ENCODE results near the gene ARMH2.

ARMH2 gene

GRCh38 chr6:24798740-24799540 is at the start of gene ARMH2:
ARMH2 (minus strand) TSS chr6:24798917; CDS start chr6:24798857, 60 bp downstream.
- DNase-seq (ENCODE audit: low read depth, low spot score) = no peak

DNA sequence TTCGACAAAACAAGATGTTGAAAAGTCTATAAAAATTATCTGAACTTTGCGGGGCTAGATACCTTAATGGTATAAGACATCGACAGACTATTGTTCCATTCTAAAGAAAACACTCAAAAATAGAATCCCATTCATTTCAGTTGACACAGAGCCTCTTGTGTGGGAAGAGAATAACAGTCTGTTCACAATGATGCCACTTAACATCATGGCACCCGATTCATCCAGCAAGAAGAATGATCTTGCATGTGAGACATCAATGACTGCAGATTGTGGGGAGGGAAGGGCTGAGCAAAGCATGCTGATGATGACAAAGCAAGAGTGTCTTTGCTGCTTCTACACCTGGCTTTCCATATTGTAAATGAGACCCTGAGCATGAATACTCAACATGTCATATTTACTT is 49.7 kb upstream of the ARMH2 start:
- no peak for DNase-seq (ENCODE audit: low read depth, low spot score)

GRCh38 chr6:24847402-24847801 is 48.7 kb upstream of the ARMH2 start:
- no peak for DNase-seq (ENCODE audit: low read depth, low spot score)

GRCh38 chr6:24845578-24845977 is 46.9 kb upstream of the ARMH2 start:
- DNase-seq (ENCODE audit: low read depth, low spot score) = no peak

DNA sequence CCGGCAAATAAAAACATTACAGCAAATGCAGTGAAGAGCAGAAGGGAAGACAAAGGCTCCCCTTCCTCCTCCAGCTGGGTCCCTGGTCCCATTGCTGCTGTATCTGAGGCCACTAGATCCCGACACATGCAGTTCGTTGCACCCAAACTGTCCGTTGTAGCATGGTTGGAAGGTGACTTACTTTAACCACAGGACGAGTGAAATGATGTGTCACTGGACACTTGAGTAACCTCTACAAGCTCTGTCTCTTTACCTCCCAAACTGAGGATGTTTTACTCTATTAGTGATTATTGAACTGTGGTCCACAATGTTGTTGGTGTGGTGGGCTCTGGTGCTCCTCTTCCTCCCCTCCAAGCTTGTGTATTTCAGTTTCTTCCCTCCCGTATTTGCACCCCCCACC is 46.2 kb upstream of the ARMH2 start:
- DNase-seq (ENCODE audit: low read depth, low spot score) = no peak

- no peak for DNase-seq (ENCODE audit: low read depth, low spot score)
Observed at GRCh38 chr6:24844061-24844460, 45.3 kb upstream of the ARMH2 start.

- no peak for DNase-seq (ENCODE audit: low read depth, low spot score)
Observed at GRCh38 chr6:24840187-24840586, 41.5 kb upstream of the ARMH2 start.

DNA sequence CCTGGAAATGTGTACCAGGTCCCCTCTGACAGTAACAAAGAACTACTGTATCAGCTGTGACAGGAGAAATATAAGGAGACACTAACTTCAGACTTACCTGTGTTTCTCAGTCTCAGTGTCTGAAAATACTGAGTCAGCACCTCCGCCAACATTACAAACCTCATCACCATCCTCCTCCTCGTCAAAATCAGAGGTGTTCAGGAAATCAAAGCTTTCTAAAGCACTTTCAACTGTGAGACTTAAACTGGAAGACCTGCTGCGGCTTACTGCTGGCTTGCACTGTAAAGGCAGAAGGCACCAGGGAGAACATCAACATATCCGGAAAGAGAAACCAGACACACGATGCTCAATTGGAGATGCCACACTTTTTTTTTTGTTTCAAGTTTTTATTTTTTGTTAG is 40.3 kb upstream of the ARMH2 start:
- no peak for DNase-seq (ENCODE audit: low read depth, low spot score)

GRCh38 chr6:24838081-24838480 is 39.4 kb upstream of the ARMH2 start:
- no peak for DNase-seq (ENCODE audit: low read depth, low spot score)

GRCh38 chr6:24836109-24836508 is 37.4 kb upstream of the ARMH2 start:
- DNase-seq (ENCODE audit: low read depth, low spot score) = no peak

- no peak for DNase-seq (ENCODE audit: low read depth, low spot score)
Observed at GRCh38 chr6:24833711-24834386, 35.1 kb upstream of the ARMH2 start.

DNA sequence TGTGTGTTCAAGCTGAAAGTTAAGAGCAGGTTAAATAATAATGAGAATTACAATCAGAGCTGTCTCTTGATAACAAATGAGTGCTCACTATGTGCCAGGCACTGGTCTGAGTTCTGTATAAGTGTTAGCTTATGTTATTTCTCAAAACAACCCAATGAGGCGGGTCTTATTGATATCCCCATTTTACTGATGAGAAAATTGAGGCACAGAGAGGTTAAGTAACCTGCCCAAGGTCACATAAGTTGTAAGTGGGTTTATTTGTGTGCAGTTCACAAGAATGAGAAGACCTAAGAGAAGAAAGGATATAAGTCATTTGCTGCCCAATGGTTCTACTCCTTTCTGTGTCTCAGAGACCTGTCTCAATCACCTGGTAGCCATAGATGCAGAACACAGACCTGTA is 34.1 kb upstream of the ARMH2 start:
- no peak for DNase-seq (ENCODE audit: low read depth, low spot score)

GRCh38 chr6:24831771-24832716 is 33.3 kb upstream of the ARMH2 start:
- DNase-seq (ENCODE audit: low read depth, low spot score) = no peak

GRCh38 chr6:24829657-24830056 is 30.9 kb upstream of the ARMH2 start:
- DNase-seq (ENCODE audit: low read depth, low spot score) = no peak

DNA sequence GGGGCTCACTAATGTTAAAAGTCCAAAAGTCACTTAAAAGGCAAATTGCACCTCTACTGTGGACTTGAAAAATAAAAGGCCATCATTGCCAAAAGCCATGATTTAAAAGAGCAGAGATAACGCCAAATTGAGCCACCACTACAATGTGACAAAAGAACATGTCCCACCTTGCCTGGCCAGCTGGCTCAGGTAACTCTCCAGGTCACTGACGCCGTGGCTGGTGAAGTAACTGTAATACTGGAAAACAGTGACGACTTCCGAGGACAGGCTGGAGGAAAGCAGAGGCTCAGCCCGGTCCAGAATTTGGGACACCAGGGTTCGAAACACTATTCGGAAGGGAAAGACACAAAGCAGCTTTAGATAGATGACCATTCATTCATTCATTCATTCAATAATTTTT is 29.3 kb upstream of the ARMH2 start:
- DNase-seq (ENCODE audit: low read depth, low spot score) = no peak

GRCh38 chr6:24827162-24827561 is 28.4 kb upstream of the ARMH2 start:
- no peak for DNase-seq (ENCODE audit: low read depth, low spot score)

DNA sequence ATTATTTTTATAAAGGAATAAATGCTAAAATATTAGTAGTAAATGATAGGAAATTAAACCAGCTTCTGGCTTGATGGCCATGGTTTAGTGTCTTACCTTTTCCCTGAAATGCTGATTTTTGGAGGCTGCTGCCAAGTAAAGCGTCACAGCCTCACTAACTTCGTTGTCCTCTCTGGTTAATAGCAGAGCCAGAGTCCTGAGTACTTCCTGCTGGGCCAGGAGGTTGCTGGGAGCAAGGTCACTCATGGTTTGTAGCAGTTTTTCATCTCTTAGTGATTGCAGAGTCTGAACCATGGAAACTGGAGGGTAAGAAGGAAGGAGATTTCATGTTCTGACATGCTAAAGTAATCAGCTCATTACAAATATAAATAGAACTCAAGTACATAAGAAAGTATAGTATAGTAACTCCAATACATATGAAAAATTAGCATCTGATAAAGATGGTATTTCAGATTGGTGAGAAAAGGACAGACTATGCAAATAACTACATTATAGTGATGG is 26.5 kb upstream of the ARMH2 start:
- DNase-seq (ENCODE audit: low read depth, low spot score) = no peak

- no peak for DNase-seq (ENCODE audit: low read depth, low spot score)
Observed at GRCh38 chr6:24824142-24824938, 25.6 kb upstream of the ARMH2 start.

- no peak for DNase-seq (ENCODE audit: low read depth, low spot score)
Observed at GRCh38 chr6:24823185-24823584, 24.5 kb upstream of the ARMH2 start.

GRCh38 chr6:24822696-24823095 is 24.0 kb upstream of the ARMH2 start:
- no peak for DNase-seq (ENCODE audit: low read depth, low spot score)

- DNase-seq (ENCODE audit: low read depth, low spot score) = no peak
Observed at GRCh38 chr6:24821860-24822444, 23.2 kb upstream of the ARMH2 start.

Data from smooth muscle cell of the brain vasculature (primary cell).